ENCODE measurements around the gene CATSPERB.

CATSPERB gene

GRCh38 chr14:91728616-91729183 is 3.2 kb downstream of the CATSPERB start:
- Histone ChIP-seq H3K9me3 (ENCODE audit: insufficient read depth, low read length, severe bottlenecking) (no peaks in the 10 kb centered on the region), H4K20me1 (ENCODE audit: insufficient read depth, low read length) (no peaks in the 10 kb centered on the region), H3K36me3 (ENCODE audit: insufficient read depth, low read length) (no peaks in the 10 kb centered on the region), H3K79me2 (ENCODE audit: insufficient read depth, low read length) (no peaks in the 10 kb centered on the region), H2AFZ (ENCODE audit: low read depth, low read length) (no peak overlapping the region), H3K4me2 (ENCODE audit: insufficient read depth, low read length) (no peak overlapping the region), H3K27ac (ENCODE audit: low read length) (no peak overlapping the region), H3K27me3 (ENCODE audit: insufficient read depth, low read length, poor library complexity) (no peaks in the 10 kb centered on the region), H3K4me3 (ENCODE audit: low read depth in 1 of 2, low read length in 2 of 2) (no peak overlapping the region), H3K4me1 (ENCODE audit: insufficient read depth, low read length) (peaks cover 8% of the 10 kb centered on the region; the same call in 1 of the 2 replicates), H3K9ac (ENCODE audit: low read depth, low read length) (no peak overlapping the region)
- ATAC-seq (ENCODE audit: insufficient read depth, low read depth) (no peak), DNase-seq (no peak)
- no peak for TF ChIP-seq EZH2 (IDR thresholded peaks at IDR 0.05; ENCODE audit: borderline replicate concordance, low read depth, low read length, severe bottlenecking)
- TF ChIP-seq, protein P1, sequence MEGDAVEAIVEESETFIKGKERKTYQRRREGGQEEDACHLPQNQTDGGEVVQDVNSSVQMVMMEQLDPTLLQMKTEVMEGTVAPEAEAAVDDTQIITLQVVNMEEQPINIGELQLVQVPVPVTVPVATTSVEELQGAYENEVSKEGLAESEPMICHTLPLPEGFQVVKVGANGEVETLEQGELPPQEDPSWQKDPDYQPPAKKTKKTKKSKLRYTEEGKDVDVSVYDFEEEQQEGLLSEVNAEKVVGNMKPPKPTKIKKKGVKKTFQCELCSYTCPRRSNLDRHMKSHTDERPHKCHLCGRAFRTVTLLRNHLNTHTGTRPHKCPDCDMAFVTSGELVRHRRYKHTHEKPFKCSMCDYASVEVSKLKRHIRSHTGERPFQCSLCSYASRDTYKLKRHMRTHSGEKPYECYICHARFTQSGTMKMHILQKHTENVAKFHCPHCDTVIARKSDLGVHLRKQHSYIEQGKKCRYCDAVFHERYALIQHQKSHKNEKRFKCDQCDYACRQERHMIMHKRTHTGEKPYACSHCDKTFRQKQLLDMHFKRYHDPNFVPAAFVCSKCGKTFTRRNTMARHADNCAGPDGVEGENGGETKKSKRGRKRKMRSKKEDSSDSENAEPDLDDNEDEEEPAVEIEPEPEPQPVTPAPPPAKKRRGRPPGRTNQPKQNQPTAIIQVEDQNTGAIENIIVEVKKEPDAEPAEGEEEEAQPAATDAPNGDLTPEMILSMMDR (IDR thresholded peaks at IDR 0.05; ENCODE audit: borderline replicate concordance, extremely low read depth, low read length, poor library complexity, severe bottlenecking), result no peak

GRCh38 chr14:91727121-91727520 is 4.8 kb downstream of the CATSPERB start:
- H3K9ac ChIP-seq (ENCODE audit: low read depth, low read length), result no peak overlapping the region
- H3K9me3 ChIP-seq (ENCODE audit: insufficient read depth, low read length, severe bottlenecking), result no peaks in the 10 kb centered on the region
- H3K79me2 ChIP-seq (ENCODE audit: insufficient read depth, low read length), result no peaks in the 10 kb centered on the region
- no peak for DNase-seq
- H3K27ac ChIP-seq (ENCODE audit: low read length), result no peak overlapping the region
- no peak overlapping the region for H3K4me2 ChIP-seq (ENCODE audit: insufficient read depth, low read length)
- no peak overlapping the region for H3K4me3 ChIP-seq (ENCODE audit: low read depth in 1 of 2, low read length in 2 of 2)
- peaks cover 8% of the 10 kb centered on the region; the same call in 1 of the 2 replicates for H3K4me1 ChIP-seq (ENCODE audit: insufficient read depth, low read length)
- no peak for ATAC-seq (ENCODE audit: insufficient read depth, low read depth)
- no peaks in the 10 kb centered on the region for H3K27me3 ChIP-seq (ENCODE audit: insufficient read depth, low read length, poor library complexity)
- no peak for TF ChIP-seq EZH2 (IDR thresholded peaks at IDR 0.05; ENCODE audit: borderline replicate concordance, low read depth, low read length, severe bottlenecking)
- TF ChIP-seq, protein P1 (IDR thresholded peaks at IDR 0.05; ENCODE audit: borderline replicate concordance, extremely low read depth, low read length, poor library complexity, severe bottlenecking), result no peak
- H3K36me3 ChIP-seq (ENCODE audit: insufficient read depth, low read length), result no peaks in the 10 kb centered on the region
- H2AFZ ChIP-seq (ENCODE audit: low read depth, low read length), result no peak overlapping the region
- no peaks in the 10 kb centered on the region for H4K20me1 ChIP-seq (ENCODE audit: insufficient read depth, low read length)

DNA sequence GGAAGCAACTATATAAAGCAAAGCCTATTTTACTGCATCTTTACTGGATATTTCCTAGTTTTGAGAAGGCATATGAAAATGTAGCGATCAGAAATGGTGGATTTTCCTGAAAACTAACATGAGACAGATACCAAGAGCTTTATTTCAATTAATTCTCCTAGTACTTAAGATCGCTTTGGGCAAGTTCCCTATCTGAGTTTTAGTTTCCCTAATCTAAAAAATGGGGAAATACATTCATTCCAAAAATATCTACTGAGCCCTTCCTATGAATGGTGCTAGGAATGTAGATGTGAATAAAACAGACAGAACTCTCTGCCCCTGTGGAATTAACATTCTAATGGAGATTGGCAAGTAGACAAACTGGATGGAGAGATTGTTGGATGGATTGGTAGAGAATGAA is 8.4 kb downstream of the CATSPERB start:
- TF ChIP-seq, protein P1 (IDR thresholded peaks at IDR 0.05; ENCODE audit: borderline replicate concordance, extremely low read depth, low read length, poor library complexity, severe bottlenecking), result no peak
- TF ChIP-seq EZH2 (IDR thresholded peaks at IDR 0.05; ENCODE audit: borderline replicate concordance, low read depth, low read length, severe bottlenecking), result no peak
- no peaks in the 10 kb centered on the region for H4K20me1 ChIP-seq (ENCODE audit: insufficient read depth, low read length)

More for the DNA sequence above, 8.4 kb downstream of the CATSPERB start:
- DNase-seq (no peak), ATAC-seq (ENCODE audit: insufficient read depth, low read depth) (no peak)
- Histone ChIP-seq H3K27me3 (ENCODE audit: insufficient read depth, low read length, poor library complexity) (no peaks in the 10 kb centered on the region), H3K27ac (ENCODE audit: low read length) (no peak overlapping the region), H3K4me3 (ENCODE audit: low read depth in 1 of 2, low read length in 2 of 2) (no peak overlapping the region), H3K9me3 (ENCODE audit: insufficient read depth, low read length, severe bottlenecking) (no peaks in the 10 kb centered on the region), H3K9ac (ENCODE audit: low read depth, low read length) (no peak overlapping the region), H3K36me3 (ENCODE audit: insufficient read depth, low read length) (no peaks in the 10 kb centered on the region), H3K79me2 (ENCODE audit: insufficient read depth, low read length) (no peaks in the 10 kb centered on the region), H2AFZ (ENCODE audit: low read depth, low read length) (no peak overlapping the region), H3K4me1 (ENCODE audit: insufficient read depth, low read length) (peaks cover 23% of the 10 kb centered on the region), H3K4me2 (ENCODE audit: insufficient read depth, low read length) (no peak overlapping the region)
